CD4-positive, alpha-beta memory T cell (primary cell): ENCODE results near the gene FBXW9. TPM values are rescaled to one million over a fixed set of nuclear protein-coding genes. Genes with fewer than 3 reads are reported as not detected.

Experiments used
- CTCF ChIA-PET: fragments of 350-600 bp; sonication (Branson Sonifier 250); formaldehyde crosslinking; loops from one replicate; lab custom pipeline; 2021; ENCODE audit warnings: inconsistent platforms; ENCODE audit not compliant: partially characterized antibody; lab: Charles Lee
- POLR2A ChIA-PET: fragments of 350-600 bp; sonication (Branson Sonifier 250); formaldehyde crosslinking; loops from one replicate; lab custom pipeline; 2021; ENCODE audit not compliant: partially characterized antibody; lab: Charles Lee
- DNase-seq, 5 donors: peaks; one replicate each; pipeline versions ENCODE4 v3.0.0 to v3.0.0-alpha.2; 2020 to 2022; ENCODE audit warnings: mixed read lengths in 1 of 5
- H3K27ac ChIP-seq: one replicate; pipeline ENCODE4 v1.7.0; 2013; ENCODE audit warnings: low read depth, low read length
- H3K27me3 ChIP-seq: 2 replicates; pipeline ENCODE4 v1.7.0; 2013; ENCODE audit warnings: mild to moderate bottlenecking, low read length, moderate library complexity; ENCODE audit not compliant: insufficient read depth
- H3K36me3 ChIP-seq: 2 replicates; pipeline ENCODE4 v1.7.0; 2013; ENCODE audit warnings: mild to moderate bottlenecking, low read length, moderate library complexity; ENCODE audit not compliant: insufficient read depth
- H3K4me1 ChIP-seq: 2 replicates; pipeline ENCODE4 v1.7.0; 2013; ENCODE audit warnings: mild to moderate bottlenecking, low read length, moderate library complexity; ENCODE audit not compliant: insufficient read depth
- H3K4me3 ChIP-seq, 2 donors: one replicate each; pipeline ENCODE4 v1.7.0; 2013; ENCODE audit warnings: low read length in 2 of 2, mild to moderate bottlenecking in 1 of 2
- H3K9me3 ChIP-seq, 2 donors: one replicate each; pipeline ENCODE4 v1.7.0; 2013; ENCODE audit warnings: low read length in 2 of 2, control low read depth in 1 of 2; ENCODE audit not compliant: control insufficient read depth in 1 of 2
- H3K27ac Mint-ChIP-seq, 7 donors: one replicate each; pipeline ENCODE4 v1.8.0; 2020 to 2021; ENCODE audit warnings: mixed read lengths in 7 of 7, mild to moderate bottlenecking in 6 of 7, inconsistent platforms in 3 of 7, moderate library complexity in 3 of 7
- H3K27me3 Mint-ChIP-seq, 2 donors: one replicate each; pipeline ENCODE4 v1.8.0; 2020 to 2021; ENCODE audit warnings: mixed read lengths in 2 of 2
- H3K36me3 Mint-ChIP-seq, 2 donors: one replicate each; pipeline ENCODE4 v1.8.0; 2020 to 2021; ENCODE audit warnings: mixed read lengths in 2 of 2, inconsistent platforms in 1 of 2, mild to moderate bottlenecking in 1 of 2
- H3K4me1 Mint-ChIP-seq, 4 donors: one replicate each; pipeline ENCODE4 v1.8.0; 2020 to 2021; ENCODE audit warnings: mixed read lengths in 4 of 4, mild to moderate bottlenecking in 1 of 4
- H3K4me3 Mint-ChIP-seq, 8 donors: one replicate each; pipeline ENCODE4 v1.8.0; 2020 to 2021; ENCODE audit warnings: mixed read lengths in 8 of 8, mild to moderate bottlenecking in 7 of 8, moderate library complexity in 6 of 8, inconsistent platforms in 3 of 8
- H3K9me3 Mint-ChIP-seq, 8 donors: one replicate each; pipeline ENCODE4 v1.8.0; 2020 to 2021; ENCODE audit warnings: mixed read lengths in 8 of 8, mild to moderate bottlenecking in 5 of 8, inconsistent platforms in 3 of 8, moderate library complexity in 1 of 8
- intact Hi-C: fragments of 100-400 bp; cut with micrococcal nuclease; formaldehyde crosslinking; loops from one replicate; pipeline ENCODE4 v1.15.1; 2023
- polyA plus RNA-seq, 2 donors: library from polyadenylated mRNA; unstranded; fragments of 300-500 nt; fragmentation: Illumina TruSeq; gene quantifications; one replicate each; pipeline ENCODE4 v1.2.3, GENCODE V29; 2021
- total RNA-seq, 2 experiments: library from RNA; stranded (reverse); gene quantifications; one replicate each; pipeline ENCODE4 v1.2.3, GENCODE V29; 2021

The FBXW9 gene
- total and polyA plus RNA-seq, 4 experiments from 2014 or later, result 4.5 to 8.1 (median 4.9) TPM

DNA sequence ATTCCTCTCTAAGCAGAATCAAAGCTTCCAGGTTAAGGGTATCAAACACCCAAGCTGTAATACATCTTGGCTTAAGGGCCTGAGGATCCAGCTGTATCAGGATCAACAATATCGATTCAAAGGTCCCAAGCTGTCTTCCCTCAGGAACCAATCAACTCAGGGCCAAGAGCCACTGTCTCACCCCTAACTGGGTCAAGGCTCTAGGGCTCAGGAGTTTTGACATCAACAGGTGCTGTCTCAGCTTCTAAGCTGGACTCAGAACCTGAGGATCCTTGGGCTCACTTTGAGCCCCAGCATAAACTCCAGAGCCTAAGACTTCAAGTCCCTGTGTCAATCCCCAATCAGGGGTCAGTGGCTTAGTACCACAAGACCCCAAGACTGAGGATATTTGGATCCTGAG, 917 bp downstream of the FBXW9 start:
- H3K27ac ChIP-seq, result peak overlapping the region; percentile 76
- no peaks in the 10 kb centered on the region for H3K36me3 ChIP-seq
- H3K9me3 ChIP-seq, result no peaks in the 10 kb centered on the region
- Mint-ChIP-seq H3K36me3 (peaks cover 0 to 12% of the 10 kb centered on the region in 2 donors), H3K27ac (peak overlapping the region in 6 of 7 donors; percentile 29 to 82 (median 63)), H3K4me1 (peaks cover 4 to 17% (median 10%) of the 10 kb centered on the region in 4 donors), H3K9me3 (peaks cover 0 to 2% (median 0%) of the 10 kb centered on the region in 8 donors), H3K4me3 (peak overlapping the region; percentile 57 to 80 (median 74)), H3K27me3 (no peaks in the 10 kb centered on the region)
- CTCF ChIA-PET, result interaction anchor here (0.9 to 1.0 kb wide), 2 partner anchors 9 to 24 kb away, joined by 3 to 5 read pairs; no protein-coding TSS in a partner anchor
- intact Hi-C loops, result no loop called here
- peaks cover 17% of the 10 kb centered on the region for H3K4me1 ChIP-seq
- H3K27me3 ChIP-seq, result no peaks in the 10 kb centered on the region
- POLR2A ChIA-PET, result interaction anchor here (0.8 to 4.4 kb wide), 9 partner anchors 8 to 111 kb away, joined by 3 to 34 read pairs (median 6); partner anchors contain the start of genes DHPS, GET3, RNASEH2A and TRIR
- DNase-seq, result no peak
- H3K4me3 ChIP-seq, result peak overlapping the region in 1 of 2 donors; percentile 56

DNA sequence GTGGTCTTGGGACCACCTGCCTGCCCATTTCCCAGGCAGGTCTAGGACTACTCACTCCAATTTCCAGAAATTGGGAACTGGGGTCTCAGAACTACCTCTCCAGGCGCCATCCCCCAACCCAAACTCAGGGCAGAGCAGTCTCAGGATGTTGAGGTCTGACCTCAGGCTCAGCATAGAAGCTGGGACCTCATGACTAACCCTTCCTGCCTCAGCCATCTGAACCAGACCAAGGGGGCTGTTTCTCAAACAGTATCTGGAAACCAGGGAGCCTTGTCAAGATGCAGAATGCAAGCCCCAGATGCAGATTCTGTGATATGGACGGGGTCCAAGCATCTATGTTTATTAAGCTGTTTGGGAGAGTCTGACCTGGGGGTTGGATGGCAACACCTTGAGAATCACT, 1.3 kb downstream of the FBXW9 start:
- Mint-ChIP-seq H3K27ac (peak overlapping the region in 1 of 7 donors; percentile 23), H3K36me3 (peaks cover 0 to 12% of the 10 kb centered on the region in 2 donors), H3K27me3 (no peaks in the 10 kb centered on the region), H3K4me1 (peaks cover 4 to 17% (median 10%) of the 10 kb centered on the region in 4 donors), H3K9me3 (peaks cover 0 to 2% (median 0%) of the 10 kb centered on the region in 8 donors), H3K4me3 (peak overlapping the region in 6 of 8 donors; percentile 39 to 57 (median 49))
- intact Hi-C loops, result no loop called here
- no peaks in the 10 kb centered on the region for H3K27me3 ChIP-seq
- H3K9me3 ChIP-seq, result no peaks in the 10 kb centered on the region
- peaks cover 17% of the 10 kb centered on the region for H3K4me1 ChIP-seq
- no peak for DNase-seq
- CTCF ChIA-PET, result interaction anchor here (0.9 to 1.0 kb wide), 2 partner anchors 9 to 24 kb away, joined by 3 to 5 read pairs; no protein-coding TSS in a partner anchor
- POLR2A ChIA-PET, result interaction anchor here (0.9 to 4.4 kb wide), 5 partner anchors 14 to 40 kb away, joined by 3 to 34 read pairs (median 24); partner anchors contain the start of genes DHPS, GET3 and TRIR
- H3K27ac ChIP-seq, result no peak overlapping the region
- H3K4me3 ChIP-seq, result no peak overlapping the region
- H3K36me3 ChIP-seq, result no peaks in the 10 kb centered on the region

GRCh38 chr19:12694641-12695040, 1.8 kb downstream of the FBXW9 start:
- H3K4me3 Mint-ChIP-seq, result peak overlapping the region in 1 of 8 donors; percentile 7
- no peaks in the 10 kb centered on the region for H3K36me3 ChIP-seq
- intact Hi-C loops, result no loop called here
- H3K36me3 Mint-ChIP-seq, result peaks cover 0 to 12% of the 10 kb centered on the region in 2 donors
- peaks cover 4 to 17% (median 10%) of the 10 kb centered on the region in 4 donors for H3K4me1 Mint-ChIP-seq
- H3K9me3 ChIP-seq, result no peaks in the 10 kb centered on the region
- DNase-seq, result no peak
- POLR2A ChIA-PET, result interaction anchor here (1.1 to 4.4 kb wide), 3 partner anchors 13 to 41 kb away, joined by 3 to 34 read pairs (median 24); partner anchors contain the start of genes DHPS, GET3 and TRIR
- peaks cover 17% of the 10 kb centered on the region for H3K4me1 ChIP-seq
- H3K9me3 Mint-ChIP-seq, result peaks cover 0 to 2% (median 0%) of the 10 kb centered on the region in 8 donors
- H3K4me3 ChIP-seq, result no peak overlapping the region
- CTCF ChIA-PET, result interaction anchor here (0.9 to 1.0 kb wide), 2 partner anchors 8 to 23 kb away, joined by 3 to 5 read pairs; no protein-coding TSS in a partner anchor
- no peak overlapping the region for H3K27ac Mint-ChIP-seq
- H3K27me3 Mint-ChIP-seq, result no peaks in the 10 kb centered on the region
- no peaks in the 10 kb centered on the region for H3K27me3 ChIP-seq
- H3K27ac ChIP-seq, result no peak overlapping the region

DNA sequence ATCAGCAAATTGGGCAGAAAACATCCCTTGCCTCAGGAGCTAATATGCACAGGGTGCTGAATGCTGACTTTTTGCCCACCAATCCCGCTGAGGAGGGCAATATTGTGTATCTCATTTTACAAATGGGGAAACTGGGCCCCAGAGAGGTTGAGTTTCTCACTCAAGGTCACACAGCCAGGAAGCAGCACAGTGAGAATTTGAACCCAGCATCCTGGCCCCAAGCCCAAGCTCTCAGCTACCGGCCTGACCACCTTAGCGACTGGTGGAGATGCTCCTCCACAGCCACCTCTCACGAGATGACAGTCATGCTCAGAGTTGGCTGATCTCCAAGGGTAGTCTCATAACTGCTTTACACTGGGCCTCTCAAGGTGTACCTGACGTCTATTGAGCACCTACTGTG, 3.5 kb downstream of the FBXW9 start:
- H3K9me3 Mint-ChIP-seq, result peaks cover 0 to 2% (median 0%) of the 10 kb centered on the region in 8 donors

DNA sequence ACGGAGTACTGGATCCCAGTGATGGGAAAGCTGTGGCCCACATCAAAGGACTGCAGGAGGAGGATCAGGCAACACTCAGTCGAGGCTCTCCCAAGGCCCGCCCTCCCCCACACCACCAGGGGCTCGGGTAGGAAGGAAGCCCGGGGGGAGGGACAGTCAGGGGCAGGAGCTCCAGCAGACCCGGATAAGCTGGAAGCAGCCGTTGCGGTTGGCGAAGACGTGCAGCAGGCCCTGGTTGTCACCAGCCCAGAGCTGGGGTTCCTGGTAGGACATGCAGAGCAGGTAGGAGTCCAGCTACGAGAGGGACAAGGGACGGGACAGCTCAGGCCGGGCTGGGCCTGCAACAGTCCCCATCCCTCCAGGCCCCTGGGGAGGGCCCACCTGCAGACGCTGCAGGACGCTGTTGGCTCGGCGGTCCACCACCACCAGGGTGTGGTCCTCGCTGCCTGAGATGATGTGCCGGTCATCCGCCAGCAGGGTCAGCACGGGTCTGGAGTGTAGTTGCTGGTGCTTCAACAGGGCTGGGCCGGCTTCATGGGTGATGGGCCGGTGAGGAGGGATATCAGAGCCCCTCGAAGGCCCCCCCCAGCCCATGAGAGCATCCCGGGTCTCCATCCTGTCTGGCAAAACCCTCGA, 6.7 kb downstream of the FBXW9 start:
- no peak overlapping the region for H3K4me3 ChIP-seq
- ChIA-PET CTCF (no interaction called here), POLR2A (no interaction called here)
- DNase-seq, result no peak
- Mint-ChIP-seq H3K36me3 (peaks cover 0 to 1% of the 10 kb centered on the region in 2 donors), H3K4me3 (no peak overlapping the region), H3K27ac (no peak overlapping the region), H3K4me1 (peaks cover 0 to 1% (median 0%) of the 10 kb centered on the region in 4 donors), H3K27me3 (no peaks in the 10 kb centered on the region), H3K9me3 (no peaks in the 10 kb centered on the region)
- intact Hi-C loops, result no loop called here
- no peaks in the 10 kb centered on the region for H3K9me3 ChIP-seq
- no peaks in the 10 kb centered on the region for H3K36me3 ChIP-seq
- no peaks in the 10 kb centered on the region for H3K4me1 ChIP-seq
- no peaks in the 10 kb centered on the region for H3K27me3 ChIP-seq
- no peak overlapping the region for H3K27ac ChIP-seq

More for the DNA sequence above, 3.5 kb downstream of the FBXW9 start:
- Histone ChIP-seq H3K27ac (no peak overlapping the region), H3K9me3 (no peaks in the 10 kb centered on the region), H3K4me1 (peaks cover 17% of the 10 kb centered on the region), H3K4me3 (no peak overlapping the region), H3K27me3 (no peaks in the 10 kb centered on the region), H3K36me3 (no peaks in the 10 kb centered on the region)
- intact Hi-C loops, result no loop called here
- CTCF ChIA-PET, result interaction anchor here (1.7 kb wide), 1 partner anchor 16 kb away, joined by 4 read pairs; no protein-coding TSS in a partner anchor
- DNase-seq, result no peak
- POLR2A ChIA-PET, result interaction anchor here (1.2 kb wide), 1 partner anchor 41 kb away, joined by 3 read pairs; the partner anchor contains the start of gene TRIR
- Mint-ChIP-seq H3K4me3 (no peak overlapping the region), H3K27me3 (no peaks in the 10 kb centered on the region), H3K4me1 (peaks cover 2 to 14% (median 8%) of the 10 kb centered on the region in 4 donors), H3K27ac (no peak overlapping the region), H3K36me3 (peaks cover 0 to 7% of the 10 kb centered on the region in 2 donors)

- Histone ChIP-seq H3K27ac (no peak overlapping the region), H3K9me3 (no peaks in the 10 kb centered on the region), H3K27me3 (no peaks in the 10 kb centered on the region), H3K4me3 (no peak overlapping the region), H3K4me1 (no peaks in the 10 kb centered on the region), H3K36me3 (no peaks in the 10 kb centered on the region)
- Mint-ChIP-seq H3K36me3 (peaks cover 0 to 1% of the 10 kb centered on the region in 2 donors), H3K27ac (no peak overlapping the region), H3K4me3 (no peak overlapping the region), H3K9me3 (no peaks in the 10 kb centered on the region), H3K27me3 (no peaks in the 10 kb centered on the region), H3K4me1 (peaks cover 0 to 1% (median 0%) of the 10 kb centered on the region in 4 donors)
- CTCF ChIA-PET, result no interaction called here
- no peak for DNase-seq
- POLR2A ChIA-PET, result no interaction called here
- intact Hi-C loops, result no loop called here
Measured at GRCh38 chr19:12689012-12689411, 7.4 kb downstream of the FBXW9 start.
